H1 (cell line): Measurements from ENCODE around the gene KCNC2. TPM values are rescaled to one million over a fixed set of nuclear protein-coding genes. Genes with fewer than 3 reads are reported as not detected.

Experiments
- CTCF ChIA-PET: fragments of 300-600 bp; sonication (Branson Sonifier 250); formaldehyde crosslinking; loops from one replicate; lab custom pipeline; 2021; ENCODE audit not compliant: partially characterized antibody; lab: Charles Lee
- POLR2A ChIA-PET: fragments of 300-600 bp; sonication (Branson Sonifier 250); formaldehyde crosslinking; loops from one replicate; lab custom pipeline; 2021; ENCODE audit warnings: inconsistent platforms; ENCODE audit not compliant: partially characterized antibody; lab: Charles Lee
- DNase-seq, 2 experiments: peaks; one replicate each; pipeline versions ENCODE4 v3.0.0 to v3.0.0-alpha.2; 2010 to 2022; ENCODE audit warnings: low spot score in 2 of 2, low read depth in 1 of 2, mixed read lengths in 1 of 2
- FAIRE-seq: peaks from 2 replicates; lab custom pipeline; 2011; peaks lifted over from hg19 to GRCh38; lab: Jason Lieb, UNC
- H2AFZ ChIP-seq: 2 replicates; pipeline ENCODE4 v1.8.1; 2012; ENCODE audit warnings: low read length, inconsistent platforms
- H2AK5ac ChIP-seq: 2 replicates; pipeline ENCODE4 v1.6.1; 2013; ENCODE audit warnings: low read depth, low read length
- H2BK120ac ChIP-seq: replicated peaks from 2 replicates; pipeline ENCODE3; 2013; ENCODE audit warnings: low read depth, low read length, inconsistent platforms
- H2BK12ac ChIP-seq: 2 replicates; pipeline ENCODE4 v1.6.1; 2013; ENCODE audit warnings: low read depth, low read length
- H2BK15ac ChIP-seq: 2 replicates; pipeline ENCODE4 v1.6.1; 2013; ENCODE audit warnings: low read length
- H2BK20ac ChIP-seq: 2 replicates; pipeline ENCODE4 v1.6.1; 2013; ENCODE audit warnings: low read length
- H2BK5ac ChIP-seq: 2 replicates; pipeline ENCODE4 v1.6.1; 2013; ENCODE audit warnings: low read depth, low read length
- H3K14ac ChIP-seq: 2 replicates; pipeline ENCODE4 v1.6.1; 2013; ENCODE audit warnings: inconsistent platforms; ENCODE audit not compliant: insufficient read length
- H3K18ac ChIP-seq: 2 replicates; pipeline ENCODE4 v1.6.1; 2013; ENCODE audit warnings: low read length; ENCODE audit errors: extremely low read depth
- H3K23ac ChIP-seq: 2 replicates; pipeline ENCODE4 v1.6.1; 2013; ENCODE audit warnings: inconsistent platforms; ENCODE audit not compliant: insufficient read length
- H3K23me2 ChIP-seq: 2 replicates; pipeline ENCODE4 v1.6.1; 2013; ENCODE audit warnings: low read depth, low read length
- H3K27ac ChIP-seq: 2 replicates; pipeline ENCODE4 v1.6.1; 2011; ENCODE audit warnings: low read depth, low read length, inconsistent platforms
- H3K27me3 ChIP-seq, 4 experiments: replicated peaks in 1 of 4; 1 replicate in 1 of 4; 2 replicates in 3 of 4; pipeline versions ENCODE4 v1.6.1 to v1.8.1; 2011 to 2013; ENCODE audit warnings: low read length in 3 of 4, mild to moderate bottlenecking in 3 of 4, inconsistent platforms in 2 of 4, mixed read lengths in 2 of 4, moderate library complexity in 1 of 4; ENCODE audit not compliant: control insufficient read depth in 3 of 4, insufficient read depth in 3 of 4; ENCODE audit errors: extremely low read depth in 1 of 4
- H3K36me3 ChIP-seq, 4 experiments: 2 replicates each; pipeline versions ENCODE4 v1.6.1 to v1.8.1; 2011 to 2013; ENCODE audit warnings: mild to moderate bottlenecking in 4 of 4, low read length in 3 of 4, moderate library complexity in 2 of 4, control low read depth in 1 of 4, inconsistent platforms in 1 of 4; ENCODE audit not compliant: insufficient read depth in 4 of 4, control insufficient read depth in 2 of 4
- H3K4ac ChIP-seq: replicated peaks from 2 replicates; pipeline ENCODE3; 2013; ENCODE audit warnings: low read length, low read depth, mixed read lengths, inconsistent platforms; ENCODE audit not compliant: insufficient read length
- H3K4me1 ChIP-seq, 4 experiments: replicated peaks in 1 of 4; 1 replicate in 1 of 4; 2 replicates in 3 of 4; pipeline versions ENCODE4 v1.6.1 to v1.8.1; 2011 to 2013; ENCODE audit warnings: low read length in 3 of 4, inconsistent platforms in 2 of 4, mixed read lengths in 1 of 4; ENCODE audit not compliant: insufficient read depth in 4 of 4, control insufficient read depth in 3 of 4
- H3K4me2 ChIP-seq, 2 experiments: 2 replicates each; pipeline versions ENCODE4 v1.6.1 to v1.8.1; 2011 to 2013; ENCODE audit warnings: low read depth in 2 of 2, low read length in 2 of 2, control low read depth in 1 of 2, inconsistent platforms in 1 of 2, mild to moderate bottlenecking in 1 of 2; ENCODE audit not compliant: insufficient read depth in 1 of 2
- H3K4me3 ChIP-seq, 4 experiments: fragments of 200-600, 300-600 bp in 1 of 4; sonication (generic), shearing (Covaris generic), sonication (Bioruptor Twin) in 1 of 4; 2 replicates each; pipeline versions ENCODE4 v1.5.1 to v1.8.1; 2011 to 2016; ENCODE audit warnings: low read length in 4 of 4, low read depth in 3 of 4, control low read depth in 2 of 4, inconsistent platforms in 2 of 4, mild to moderate bottlenecking in 2 of 4, mixed read lengths in 1 of 4, moderate library complexity in 1 of 4; ENCODE audit not compliant: insufficient read depth in 2 of 4; ENCODE audit errors: extremely low read depth in 1 of 4
- H3K56ac ChIP-seq: replicated peaks from 2 replicates; pipeline ENCODE3; 2013; ENCODE audit warnings: low read depth, mild to moderate bottlenecking, mixed read lengths, low read length, inconsistent platforms; ENCODE audit not compliant: insufficient read length
- H3K79me1 ChIP-seq: 2 replicates; pipeline ENCODE4 v1.6.1; 2013; ENCODE audit warnings: low read depth, low read length, control low read depth
- H3K79me2 ChIP-seq, 2 experiments: 2 replicates each; pipeline versions ENCODE4 v1.6.1 to v1.8.1; 2012 to 2013; ENCODE audit warnings: low read length in 2 of 2, mild to moderate bottlenecking in 2 of 2, inconsistent platforms in 1 of 2; ENCODE audit not compliant: insufficient read depth in 2 of 2, control insufficient read depth in 1 of 2
- H3K9ac ChIP-seq, 4 experiments: replicated peaks in 1 of 4; 1 replicate in 1 of 4; 2 replicates in 3 of 4; pipeline versions ENCODE4 v1.6.1 to v1.8.1; 2011 to 2013; ENCODE audit warnings: low read depth in 3 of 4, low read length in 3 of 4, control low read depth in 2 of 4, mild to moderate bottlenecking in 2 of 4, moderate library complexity in 2 of 4, inconsistent platforms in 1 of 4; ENCODE audit errors: extremely low read depth in 1 of 4
- H3K9me3 ChIP-seq, 2 experiments: 2 replicates each; pipeline versions ENCODE4 v1.6.1 to v1.8.1; 2012 to 2013; ENCODE audit warnings: mild to moderate bottlenecking in 2 of 2, moderate library complexity in 2 of 2, control low read depth in 1 of 2, inconsistent platforms in 1 of 2, low read depth in 1 of 2, low read length in 1 of 2, mixed read lengths in 1 of 2; ENCODE audit not compliant: insufficient read depth in 2 of 2
- H4K20me1 ChIP-seq, 2 experiments: replicated peaks in 1 of 2; 2 replicates each; pipeline versions ENCODE3 to v1.8.1; 2011 to 2013; ENCODE audit warnings: inconsistent platforms in 2 of 2, low read length in 2 of 2, mild to moderate bottlenecking in 1 of 2; ENCODE audit not compliant: insufficient read depth in 2 of 2, control insufficient read depth in 1 of 2
- H4K5ac ChIP-seq: 2 replicates; pipeline ENCODE4 v1.6.1; 2013; ENCODE audit warnings: low read length, low read depth, mixed read lengths, inconsistent platforms; ENCODE audit not compliant: insufficient read length
- H4K8ac ChIP-seq: 2 replicates; pipeline ENCODE4 v1.8.0; 2013; ENCODE audit warnings: mild to moderate bottlenecking, moderate library complexity, low read length, inconsistent platforms; ENCODE audit not compliant: insufficient read depth; ENCODE audit errors: extremely low read depth
- H4K91ac ChIP-seq: replicated peaks from 2 replicates; pipeline ENCODE3; 2013; ENCODE audit warnings: low read length, mixed read lengths, inconsistent platforms; ENCODE audit not compliant: insufficient read length
- BACH1 ChIP-seq: IDR thresholded peaks from 2 replicates; pipeline ENCODE4 v1.6.1; 2012; ENCODE audit warnings: low read length, improper control_type of control experiment
- BRCA1 ChIP-seq: IDR thresholded peaks from 2 replicates; pipeline ENCODE4 v1.6.1; 2012; ENCODE audit warnings: low read depth, low read length, improper control_type of control experiment
- CHD1 ChIP-seq: IDR thresholded peaks from 2 replicates; pipeline ENCODE4 v1.6.1; 2012; ENCODE audit warnings: low read depth, low read length, improper control_type of control experiment
- CTBP2 ChIP-seq: IDR thresholded peaks from 2 replicates; pipeline ENCODE4 v1.7.0; 2011; ENCODE audit warnings: borderline replicate concordance, mild to moderate bottlenecking, moderate library complexity, mixed read lengths, low read length; ENCODE audit not compliant: insufficient read depth, insufficient read length
- MAFK ChIP-seq: IDR thresholded peaks from 2 replicates; pipeline ENCODE4 v1.6.1; 2012; ENCODE audit warnings: low read depth, mild to moderate bottlenecking, improper control_type of control experiment, low read length
- SAP30 ChIP-seq: fragments of 300-600 bp; sonication (generic); IDR thresholded peaks from 2 replicates; pipeline ENCODE4 v1.7.1; 2012; ENCODE audit warnings: low read length, moderate library complexity, mild to moderate bottlenecking, inconsistent platforms; ENCODE audit not compliant: insufficient read depth, insufficient replicate concordance
- SRF ChIP-seq: IDR thresholded peaks from 2 replicates; pipeline ENCODE4 v1.6.1; 2011; ENCODE audit warnings: mild to moderate bottlenecking, low read depth, low read length, moderate library complexity
- SUZ12 ChIP-seq: fragments of 200-600 bp; sonication (generic); IDR thresholded peaks from 2 replicates; pipeline ENCODE4 v1.6.1; 2012; ENCODE audit warnings: mild to moderate bottlenecking, inconsistent platforms, low read length, moderate library complexity, mixed read lengths
- TAF7 ChIP-seq: optimal IDR thresholded peaks from 2 replicates; pipeline ENCODE3; 2011; ENCODE audit warnings: low read depth, mild to moderate bottlenecking, inconsistent platforms, low read length, moderate library complexity, borderline replicate concordance
- ZNF274 ChIP-seq: IDR thresholded peaks from 2 replicates; pipeline ENCODE4 v1.7.0; 2012; ENCODE audit warnings: low read length, borderline replicate concordance; ENCODE audit errors: extremely low read depth
- whole genome bisulfite sequencing, 2 experiments: shearing (Covaris generic) in 1 of 2; methylation state at CpG; one replicate each; pipeline versions ENCODE4 v1.1.6 to v1.1.7; 2013 to 2015; ENCODE audit warnings: low lambda C conversion rate in 2 of 2, mixed read lengths in 2 of 2, inconsistent platforms in 1 of 2, low coverage in 1 of 2, missing lambda C conversion rate in 1 of 2; ENCODE audit not compliant: insufficient replicate concordance in 2 of 2, insufficient coverage in 1 of 2, insufficient read length in 1 of 2; ENCODE audit errors: extremely low coverage in 1 of 2, missing lambda C conversion rate in 1 of 2; 5-methylcytosine and 5-hydroxymethylcytosine counted together
- polyA plus RNA-seq, 7 experiments: library from polyadenylated mRNA; depleted of rRNA in 3 of 7; stranded (reverse) in 5 of 7; unstranded in 2 of 7; fragments of >200 nt in 5 of 7; fragments of 200-250 nt in 2 of 7; gene quantifications; 1 replicate in 5 of 7; 2 replicates in 1 of 7; 4 replicates in 1 of 7; pipeline versions ENCODE4 v1.2.1 to v1.2.3, GENCODE V29; 2011 to 2013; ENCODE audit warnings: missing spikeins in 2 of 7, mixed read lengths in 2 of 7
- total RNA-seq: library from RNA; stranded (reverse); fragmentation: NEBNext Ultra II Directional; extraction: Animal tissue kit (Norgen Biotek cat#: 25700); gene quantifications from 2 replicates; pipeline ENCODE4 v1.2.1, GENCODE V29; 2021
- TF ChIP-seq, protein P1 (sequence below): IDR thresholded peaks from 2 replicates; pipeline ENCODE4 v1.6.1; 2012; ENCODE audit warnings: inconsistent platforms
- TF ChIP-seq, protein P2 (sequence below): IDR thresholded peaks from 2 replicates; pipeline ENCODE4 v1.6.1; 2012; ENCODE audit warnings: inconsistent platforms
- TF ChIP-seq, protein P3 (sequence below): IDR thresholded peaks from 2 replicates; pipeline ENCODE4 v1.6.1; 2011; ENCODE audit warnings: low read length, improper control_type of control experiment

Gene KCNC2
- total and polyA plus RNA-seq, 2 of the 8 experiments (the other 6 are each of a cell fraction or from before 2014, with no cell fraction given), result 0.03 TPM; not detected in 1

DNA sequence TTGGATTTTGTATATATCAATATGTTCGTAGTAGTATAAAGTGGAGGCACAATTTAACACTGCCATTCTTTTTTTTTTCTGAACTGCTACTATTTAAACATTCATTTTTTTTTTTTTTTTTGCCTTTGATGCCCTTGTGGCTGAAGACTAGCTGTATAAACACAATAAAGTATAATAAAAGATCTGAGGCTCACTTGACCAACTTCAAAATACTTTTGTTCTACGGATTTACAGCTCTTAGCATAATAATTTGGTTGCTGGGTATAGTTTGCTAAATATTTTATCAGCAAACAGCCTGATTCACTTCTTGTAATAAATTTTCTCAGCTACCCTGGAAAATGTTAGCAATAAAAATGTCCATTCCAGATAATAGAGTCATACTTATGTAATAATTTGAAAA, 128.3 kb downstream of the KCNC2 start:
- no peaks in the 10 kb centered on the region for H3K36me3 ChIP-seq
- H2AK5ac ChIP-seq, result no peak overlapping the region
- no peaks in the 10 kb centered on the region for H4K20me1 ChIP-seq
- H3K4me2 ChIP-seq, result no peak overlapping the region
- ChIA-PET CTCF (no interaction called here), POLR2A (no interaction called here)
- no peak for DNase-seq
- H2BK5ac ChIP-seq, result no peak overlapping the region
- H2BK120ac ChIP-seq, result no peak overlapping the region
- no peak overlapping the region for H3K9ac ChIP-seq
- H3K23ac ChIP-seq, result no peak overlapping the region
- 86% methylated on average over 2 of the region's 2 CpGs; no CpG with 5 or more reads in 1 of the 2 experiments for WGBS, 2 experiments
- no peaks in the 10 kb centered on the region for H3K79me2 ChIP-seq
- no peak overlapping the region for H4K91ac ChIP-seq
- no peak overlapping the region for H2BK15ac ChIP-seq
- H3K23me2 ChIP-seq, result no peaks in the 10 kb centered on the region
- H2AFZ ChIP-seq, result no peak overlapping the region
- no peak overlapping the region for H4K8ac ChIP-seq
- H3K9me3 ChIP-seq, result no peaks in the 10 kb centered on the region
- H2BK20ac ChIP-seq, result no peak overlapping the region
- no peak overlapping the region for H3K18ac ChIP-seq
- H3K14ac ChIP-seq, result no peak overlapping the region
- no peak overlapping the region for H3K4me3 ChIP-seq
- no peak overlapping the region for H3K4ac ChIP-seq
- H2BK12ac ChIP-seq, result no peak overlapping the region
- H3K4me1 ChIP-seq, result no peaks in the 10 kb centered on the region
- H4K5ac ChIP-seq, result no peak overlapping the region
- H3K27me3 ChIP-seq, result no peaks in the 10 kb centered on the region
- no peaks in the 10 kb centered on the region for H3K79me1 ChIP-seq
- H3K56ac ChIP-seq, result no peak overlapping the region
- FAIRE-seq, result no peak
- no peak overlapping the region for H3K27ac ChIP-seq
- TF ChIP-seq BRCA1 (no peak), SRF (no peak), MAFK (no peak), CTBP2 (no peak), TAF7 (no peak), SUZ12 (no peak), ZNF274 (no peak), BACH1 (no peak), CHD1 (no peak), SAP30 (no peak)
- TF ChIP-seq, protein P1, sequence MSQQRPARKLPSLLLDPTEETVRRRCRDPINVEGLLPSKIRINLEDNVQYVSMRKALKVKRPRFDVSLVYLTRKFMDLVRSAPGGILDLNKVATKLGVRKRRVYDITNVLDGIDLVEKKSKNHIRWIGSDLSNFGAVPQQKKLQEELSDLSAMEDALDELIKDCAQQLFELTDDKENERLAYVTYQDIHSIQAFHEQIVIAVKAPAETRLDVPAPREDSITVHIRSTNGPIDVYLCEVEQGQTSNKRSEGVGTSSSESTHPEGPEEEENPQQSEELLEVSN, result no peak
- TF ChIP-seq, protein P2, sequence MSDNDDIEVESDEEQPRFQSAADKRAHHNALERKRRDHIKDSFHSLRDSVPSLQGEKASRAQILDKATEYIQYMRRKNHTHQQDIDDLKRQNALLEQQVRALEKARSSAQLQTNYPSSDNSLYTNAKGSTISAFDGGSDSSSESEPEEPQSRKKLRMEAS, result no peak
- TF ChIP-seq, protein P3, sequence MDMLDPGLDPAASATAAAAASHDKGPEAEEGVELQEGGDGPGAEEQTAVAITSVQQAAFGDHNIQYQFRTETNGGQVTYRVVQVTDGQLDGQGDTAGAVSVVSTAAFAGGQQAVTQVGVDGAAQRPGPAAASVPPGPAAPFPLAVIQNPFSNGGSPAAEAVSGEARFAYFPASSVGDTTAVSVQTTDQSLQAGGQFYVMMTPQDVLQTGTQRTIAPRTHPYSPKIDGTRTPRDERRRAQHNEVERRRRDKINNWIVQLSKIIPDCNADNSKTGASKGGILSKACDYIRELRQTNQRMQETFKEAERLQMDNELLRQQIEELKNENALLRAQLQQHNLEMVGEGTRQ, result no peak
